ENCODE results near the gene EI24.
A peak's percentile ranks its signal among the peaks of the same experiment; 100 is the strongest.

EI24 gene

GRCh38 chr11:125579811-125580210 lies 10.5 kb downstream of the EI24 start:
- DNase-seq (ENCODE audit: low read depth) = no peak

DNA sequence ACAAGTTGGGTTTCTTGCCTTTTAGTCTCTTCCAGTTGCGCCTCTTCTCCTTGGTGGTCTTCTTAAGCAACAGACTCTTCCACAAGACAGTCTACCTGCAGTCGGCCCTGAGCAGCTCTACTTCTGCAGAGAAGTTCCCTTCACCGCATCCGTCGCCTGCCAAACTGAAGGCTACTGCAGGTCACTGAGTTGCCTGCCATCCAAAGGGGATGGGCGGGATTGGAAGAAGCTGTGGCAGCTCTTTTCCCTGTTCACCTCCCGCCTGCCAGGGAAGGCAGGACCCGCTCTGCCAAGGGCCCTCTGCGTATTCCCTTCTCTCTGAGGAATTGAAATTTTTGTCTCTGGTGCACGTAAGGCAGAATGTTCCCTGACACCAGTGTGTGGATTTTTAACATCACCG lies 14.2 kb downstream of the EI24 start:
- DNase-seq (ENCODE audit: low read depth) = no peak

- no peak for DNase-seq (ENCODE audit: low read depth)
Measured at GRCh38 chr11:125585487-125585886, 16.2 kb downstream of the EI24 start.

- DNase-seq (ENCODE audit: low read depth) = no peak
Measured at GRCh38 chr11:125586623-125587022, 17.3 kb downstream of the EI24 start.

GRCh38 chr11:125587480-125587879 lies 18.2 kb downstream of the EI24 start:
- DNase-seq (ENCODE audit: low read depth) = no peak

- DNase-seq (ENCODE audit: low read depth) = no peak
Measured at GRCh38 chr11:125588505-125588904, 19.2 kb downstream of the EI24 start.

- DNase-seq (ENCODE audit: low read depth) = peak; percentile 20
Measured at GRCh38 chr11:125591649-125592304, 22.5 kb downstream of the EI24 start.

GRCh38 chr11:125592305-125593113 lies 23.2 kb downstream of the EI24 start, which contains the start of gene STT3A:
Gene STT3A (plus strand): TSS chr11:125592852. CDS start chr11:125595916, 3,064 bp downstream.
- peak; percentile 100 for DNase-seq (ENCODE audit: low read depth)

DNA sequence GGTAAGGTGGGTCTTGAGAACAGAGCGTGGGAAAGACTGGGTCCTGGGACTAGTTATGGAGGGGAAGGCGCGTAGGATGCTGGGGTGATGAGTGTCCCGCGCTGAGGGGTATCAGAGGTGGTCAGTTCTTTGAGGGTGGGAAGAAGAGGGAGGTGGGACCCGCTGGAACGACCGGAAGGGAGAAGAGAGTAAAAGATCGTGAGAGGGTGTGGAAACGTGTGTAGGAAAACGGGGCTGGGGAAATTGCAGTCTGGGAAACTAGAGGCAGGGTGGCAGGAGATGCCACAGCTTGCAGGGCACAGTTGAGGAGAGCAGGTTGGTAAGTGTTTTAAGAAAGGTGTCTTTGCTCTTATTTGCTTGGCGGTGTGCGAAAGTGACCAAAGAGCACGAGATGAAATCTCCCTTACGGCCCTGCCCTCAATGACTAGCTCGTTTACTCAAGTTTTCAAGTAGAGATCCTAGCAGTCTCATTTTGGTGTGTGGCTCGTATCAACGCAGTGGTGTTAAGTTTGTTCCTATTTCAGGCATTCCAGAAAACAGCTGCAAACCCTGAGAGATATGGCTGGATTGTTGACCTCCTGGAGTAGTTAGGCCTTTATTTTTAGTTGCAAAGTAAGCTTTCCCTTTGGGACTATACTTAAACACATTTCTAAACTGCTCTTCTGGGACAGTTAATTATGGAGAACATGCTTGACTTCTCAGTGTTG lies 24.0 kb downstream of the EI24 start:
- no peak for DNase-seq (ENCODE audit: low read depth)

- no peak for DNase-seq (ENCODE audit: low read depth)
Measured at GRCh38 chr11:125594958-125595357, 25.7 kb downstream of the EI24 start.

- DNase-seq (ENCODE audit: low read depth) = no peak
Measured at GRCh38 chr11:125600663-125601062, 31.4 kb downstream of the EI24 start.

DNA sequence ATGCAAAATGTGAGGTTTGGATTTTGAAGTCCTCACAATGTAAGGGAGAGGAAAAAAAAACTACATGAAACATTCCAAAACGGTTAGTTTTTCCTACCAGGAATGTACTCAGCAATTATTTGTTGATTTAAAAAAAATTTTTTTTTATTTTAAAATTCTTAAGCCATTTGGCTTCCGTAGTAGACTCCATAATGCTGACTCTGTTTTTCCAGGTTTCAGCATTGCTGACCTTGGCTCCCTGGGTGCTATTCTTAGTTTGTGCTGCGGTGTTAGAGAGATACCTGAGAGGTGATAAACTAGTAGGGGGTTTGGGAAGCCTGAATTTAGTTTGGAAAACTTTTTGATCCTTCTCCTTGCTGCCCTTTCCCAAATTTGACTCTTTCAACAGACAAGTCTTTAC lies 33.9 kb downstream of the EI24 start:
- DNase-seq (ENCODE audit: low read depth) = no peak

GRCh38 chr11:125605417-125605816 lies 36.1 kb downstream of the EI24 start:
- no peak for DNase-seq (ENCODE audit: low read depth)

GRCh38 chr11:125609545-125609944 lies 40.3 kb downstream of the EI24 start:
- no peak for DNase-seq (ENCODE audit: low read depth)

- DNase-seq (ENCODE audit: low read depth) = no peak
Measured at GRCh38 chr11:125618383-125618782, 49.1 kb downstream of the EI24 start.

GRCh38 chr11:125621995-125622394 lies 52.7 kb downstream of the EI24 start:
- DNase-seq (ENCODE audit: low read depth) = no peak

DNA sequence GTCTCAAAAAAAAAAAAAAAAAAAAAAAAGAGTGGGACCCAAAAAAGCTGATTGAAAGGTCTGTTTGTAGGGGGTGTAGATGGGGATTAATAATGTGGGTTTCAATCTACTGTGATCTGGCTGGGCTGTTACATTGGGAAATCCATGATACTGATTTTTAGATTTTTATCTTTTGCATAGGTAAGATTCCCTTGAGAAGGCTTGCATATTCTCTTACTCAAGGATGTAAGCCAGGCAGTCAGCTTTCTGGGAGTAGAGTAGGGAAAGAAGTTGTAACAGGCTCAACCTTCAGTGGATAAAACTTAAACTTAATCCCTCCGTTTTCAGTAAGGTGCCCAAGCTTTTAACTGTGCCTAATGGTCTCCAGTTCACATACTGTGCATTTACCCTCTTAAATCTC lies 53.8 kb downstream of the EI24 start:
- DNase-seq (ENCODE audit: low read depth) = no peak

DNA sequence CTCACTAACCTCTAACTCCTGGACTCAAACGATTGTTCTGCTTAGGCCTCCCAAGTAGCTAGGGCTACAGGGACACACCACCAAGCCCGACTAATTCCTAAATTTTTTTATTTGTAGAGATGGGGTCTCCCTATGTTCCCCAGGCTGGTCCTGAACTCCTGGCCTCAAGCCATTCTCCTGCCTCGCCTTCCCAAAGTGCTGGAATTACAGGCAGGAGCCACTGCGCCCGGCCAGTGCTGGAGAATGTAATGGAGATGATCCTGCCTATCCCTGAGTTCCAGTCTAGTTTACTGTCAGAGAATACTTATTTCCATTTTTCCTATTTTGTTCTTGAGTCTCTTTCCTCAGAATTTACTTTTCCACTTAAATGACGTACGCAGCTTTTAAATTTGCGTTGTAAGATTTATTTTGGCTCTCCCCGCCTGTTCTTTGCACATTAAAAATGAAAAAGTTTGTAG lies 55.5 kb downstream of the EI24 start, which contains the start of gene CHEK1:
Gene CHEK1 (plus strand): TSS at position 408 of the 458 bp plus-strand sequence. CDS start 1,606 bp downstream, outside the sequence.
- no peak for DNase-seq (ENCODE audit: low read depth)

DNA sequence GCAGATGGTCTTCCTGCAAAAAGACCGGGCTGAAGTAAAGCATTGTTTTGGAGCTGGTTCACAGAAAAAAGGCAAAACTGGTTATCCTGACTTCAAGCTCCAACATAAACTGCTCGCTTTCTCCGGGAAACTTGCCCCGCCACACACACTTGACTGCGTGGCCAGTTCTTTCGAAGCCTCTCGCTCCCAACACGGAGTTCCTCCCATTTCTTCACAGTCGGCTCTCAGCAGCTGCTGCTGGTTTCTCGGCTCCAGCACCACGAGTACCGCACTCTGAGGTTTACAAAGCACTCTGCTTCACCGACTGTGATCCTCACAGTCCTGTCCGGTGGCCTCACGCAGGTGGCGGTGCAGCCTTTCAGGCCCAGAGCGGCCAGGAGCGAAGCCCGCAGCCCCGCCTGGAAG lies 56.0 kb downstream of the EI24 start:
- DNase-seq (ENCODE audit: low read depth) = no peak

- DNase-seq (ENCODE audit: low read depth) = peak; percentile 89
Measured at GRCh38 chr11:125625630-125626287, 56.5 kb downstream of the EI24 start.

DNA sequence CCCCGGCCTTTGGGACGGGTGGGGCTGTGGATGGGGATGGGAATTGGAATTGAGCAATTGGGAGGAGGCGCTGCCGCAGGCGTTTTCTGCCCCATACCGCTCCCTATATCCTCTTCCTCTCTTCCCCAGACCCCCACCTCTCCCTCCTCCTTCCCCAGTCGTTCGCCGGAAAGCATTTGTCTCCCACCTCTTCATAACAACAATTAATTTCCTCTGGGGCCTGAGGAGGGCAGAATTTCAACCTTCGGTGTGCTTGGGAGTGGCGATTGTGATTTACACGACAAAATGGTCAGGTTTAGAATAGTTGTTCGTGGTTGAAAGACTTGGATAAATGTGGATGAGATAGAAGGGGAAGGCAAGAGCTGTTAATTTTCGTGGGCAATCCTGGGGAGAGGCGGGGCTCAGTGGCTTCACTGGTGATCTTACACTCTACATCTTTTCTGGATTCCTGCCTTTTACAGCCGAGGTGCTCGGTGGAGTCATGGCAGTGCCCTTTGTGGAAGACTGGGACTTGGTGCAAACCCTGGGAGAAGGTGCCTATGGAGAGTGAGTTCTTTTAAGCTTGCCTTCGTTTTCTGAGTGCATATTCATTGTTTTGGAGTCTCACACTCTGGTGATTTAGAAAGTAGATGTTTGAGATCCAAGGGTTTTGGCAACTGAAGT lies 57.1 kb downstream of the EI24 start:
- peak; percentile 76 for DNase-seq (ENCODE audit: low read depth)

Measured in CMK (cell line).